ENCODE measurements around the gene TMEM119.
"Not testable (repeated sequence)": the region's sequence is repeated elsewhere in the genome, so short reads cannot be mapped to it uniquely, and the experiment has no call there.

Gene TMEM119

GRCh38 chr12:108563136-108563803 lies 34.6 kb downstream of the TMEM119 start:
- DNase-seq: peak; percentile 67 to 87

- peak; percentile 96 for DNase-seq
Observed at GRCh38 chr12:108562348-108563135, 35.3 kb downstream of the TMEM119 start, which contains the start of gene ISCU. ISCU (plus strand) TSS chr12:108562596; CDS start chr12:108562623, 27 bp downstream.

GRCh38 chr12:108561852-108562347 lies 36.0 kb downstream of the TMEM119 start:
- DNase-seq: peak in 1 of 2 experiments; percentile 51

- DNase-seq: peak; percentile 83 to 91
Observed at GRCh38 chr12:108560752-108561719, 36.8 kb downstream of the TMEM119 start, which contains the start of gene SART3. SART3 (minus strand) TSS chr12:108561173; CDS start chr12:108561154, 19 bp downstream.

- no peak for DNase-seq
Observed at GRCh38 chr12:108560321-108560721, 37.6 kb downstream of the TMEM119 start.

GRCh38 chr12:108559748-108560147 lies 38.1 kb downstream of the TMEM119 start:
- DNase-seq: no peak

- no peak for DNase-seq
Observed at GRCh38 chr12:108559007-108559655, 38.8 kb downstream of the TMEM119 start.

- DNase-seq: not testable (repeated sequence)
Observed at GRCh38 chr12:108555383-108555782, 42.5 kb downstream of the TMEM119 start.

- no peak for DNase-seq
Observed at GRCh38 chr12:108553799-108554198, 44.1 kb downstream of the TMEM119 start.

- no peak for DNase-seq
Observed at GRCh38 chr12:108551535-108551934, 46.3 kb downstream of the TMEM119 start.

GRCh38 chr12:108548954-108549521 lies 48.8 kb downstream of the TMEM119 start:
- no peak for DNase-seq

GRCh38 chr12:108547686-108548085 lies 50.2 kb downstream of the TMEM119 start:
- DNase-seq: no peak

GRCh38 chr12:108543652-108544051 lies 54.2 kb downstream of the TMEM119 start:
- no peak for DNase-seq

GRCh38 chr12:108542320-108542719 lies 55.6 kb downstream of the TMEM119 start:
- no peak for DNase-seq
